Heart left ventricle (tissue), 13 donors: ENCODE measurements around the gene RNF19B.

Experiments used
- CTCF ChIP-seq, 12 donors: fragments of 200-600 bp; sonication (generic) in 4 of 12; IDR thresholded peaks; one replicate each; pipeline versions ENCODE4 v1.5.0 to v1.8.0; 2018 to 2022; ENCODE audit warnings: antibody characterized with exemption in 12 of 12, mild to moderate bottlenecking in 5 of 12
- POLR2A ChIP-seq, 2 donors: fragments of 450-650 bp; IDR thresholded peaks; one replicate each; pipeline ENCODE4 v1.6.1; 2017; ENCODE audit warnings: antibody characterized with exemption in 2 of 2, mild to moderate bottlenecking in 2 of 2, moderate library complexity in 2 of 2
- donor health status: ischemic (EF 13 %, LVEDD 7.1; RV severe dilation, severe dysfunction).
- donor health status: DM: no; HTN: yes; CAD: no.
- donor health status: DM: no; HTN: no; CAD: no.
- donor health status: ischemic (EF 25% LVEDD 6.9; RV normal size, moderate dysfunction).
- donor health status: ischemic (EF 25% LVEDD 5.7; RV mildly dilated, moderate dysfunction).
- donor health status: ischemic (EF 35%, LVEDD 5.7; RV mildly dilated, moderate dysfunction).
- donor health status: nonischemic (EF 11% LVEDD 7.7; RV severe dilation, severe dysfunction).
- donor health status: DM: yes; HTN: yes; CAD: no.
- donor health status: PGD.
- donor health status: ischemic (EF 29% LVEDD 5.4; RV normal size, mild dysfunction).
- donor health status: nonischemic (EF 23%, LVEDD 6.1; RV moderate dilation, normal function).

GRCh38 chr1:32894019-32894600 lies 70.5 kb downstream of the RNF19B start:
- no peak for TF ChIP-seq CTCF (IDR thresholded peaks at IDR 0.05)
- no peak for TF ChIP-seq POLR2A (IDR thresholded peaks at IDR 0.05)
